Measurements from ENCODE around the gene CCHCR1.

Gene CCHCR1

GRCh38 chr6:31125586-31126363 is 31.8 kb downstream of the CCHCR1 start:
- Histone ChIP-seq H3K27ac (no peak overlapping the region), H3K4me3 (no peak overlapping the region)
- no peak for TF ChIP-seq CTCF (IDR thresholded peaks at IDR 0.05)
- DNase-seq (ENCODE audit: low spot score), result no peak

GRCh38 chr6:31125162-31125561 is 32.4 kb downstream of the CCHCR1 start:
- DNase-seq (ENCODE audit: low spot score), result no peak
- Histone ChIP-seq H3K27ac (peak overlapping the region in 1 of 2 donors; percentile 11), H3K4me3 (no peak overlapping the region)
- no peak for TF ChIP-seq CTCF (IDR thresholded peaks at IDR 0.05)

- TF ChIP-seq CTCF (IDR thresholded peaks at IDR 0.05), result no peak
- Histone ChIP-seq H3K27ac (peak overlapping the region in 1 of 2 donors; percentile 11), H3K4me3 (no peak overlapping the region)
- DNase-seq (ENCODE audit: low spot score), result no peak
These were observed 34.6 kb downstream of the CCHCR1 start for GRCh38 chr6:31122791-31123706.

- TF ChIP-seq CTCF (IDR thresholded peaks at IDR 0.05), result no peak
- Histone ChIP-seq H3K4me3 (no peak overlapping the region), H3K27ac (no peak overlapping the region)
- DNase-seq (ENCODE audit: low spot score), result no peak
These were observed 36.3 kb downstream of the CCHCR1 start for GRCh38 chr6:31121131-31121790.

GRCh38 chr6:31120151-31120915 is 37.3 kb downstream of the CCHCR1 start, which contains the start of gene CDSN:
TSS of gene CDSN (minus strand) at chr6:31120446. CDS start at chr6:31120419, 27 bp downstream.
- no peak for DNase-seq (ENCODE audit: low spot score)
- no peak within 1 kb of the TSS for H3K27ac ChIP-seq
- TF ChIP-seq CTCF (IDR thresholded peaks at IDR 0.05), result no peak
- H3K4me3 ChIP-seq, result no peak within 1 kb of the TSS

- Histone ChIP-seq H3K27ac (no peak overlapping the region), H3K4me3 (no peak overlapping the region)
- TF ChIP-seq CTCF (IDR thresholded peaks at IDR 0.05), result no peak
- DNase-seq (ENCODE audit: low spot score), result no peak
These were observed 39.4 kb downstream of the CCHCR1 start for GRCh38 chr6:31118178-31118577.
